Stimulated activated CD8-positive, alpha-beta memory T cell treated with anti-CD3 and anti-CD28 coated beads, Interleukin-2, amount 100 ng/mL, for 48 hours (primary cell): ENCODE measurements around the gene KLHL28.
"Not testable (repeated sequence)": the region's sequence is repeated elsewhere in the genome, so short reads cannot be mapped to it uniquely, and the experiment has no call there.

Experiments
- DNase-seq, 2 donors: peaks; one replicate each; pipeline ENCODE4 v3.0.0-alpha.2; 2020; ENCODE audit warnings: low read depth in 2 of 2

Gene KLHL28

DNA sequence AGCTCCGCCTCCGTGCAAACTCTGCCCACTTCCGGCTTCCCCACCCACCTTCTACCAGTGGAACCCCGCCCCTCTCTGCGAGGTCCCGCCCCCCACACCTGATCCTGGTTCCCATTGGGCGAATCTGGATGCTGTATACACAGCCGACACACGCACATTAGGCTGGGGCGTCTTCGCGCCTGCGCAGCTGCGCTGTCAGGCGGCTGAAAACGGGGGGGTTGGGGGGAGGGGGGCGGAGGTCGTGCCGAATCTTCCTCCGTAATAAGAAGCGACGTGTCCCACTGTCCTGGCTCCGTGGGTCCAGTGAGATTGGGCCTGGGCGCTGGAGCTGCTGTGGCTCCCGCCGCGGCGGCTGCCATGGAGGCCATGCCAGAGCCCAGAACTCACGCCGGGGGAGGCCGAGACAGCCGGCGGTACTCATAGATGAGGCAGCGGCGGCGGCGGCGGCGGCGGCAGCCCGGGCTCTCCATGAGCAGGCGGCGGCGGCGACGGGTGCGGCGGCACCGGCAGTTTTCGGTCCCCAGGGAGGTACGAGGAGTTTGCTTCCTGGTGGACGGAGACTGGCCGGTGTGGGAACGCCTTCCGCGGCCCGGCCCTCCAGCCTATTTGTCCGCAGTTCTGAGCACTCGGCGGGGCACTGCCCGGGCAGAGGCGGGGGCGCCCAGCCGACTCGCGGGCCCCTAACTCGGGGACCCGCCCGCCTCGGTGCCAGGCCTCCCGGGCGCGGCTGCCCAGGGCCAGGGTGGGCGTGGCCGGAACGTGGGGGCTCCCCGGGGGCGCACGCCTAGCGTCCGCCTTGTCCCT is 64.5 kb downstream of the KLHL28 start:
- peak; percentile 93 to 97 for DNase-seq

DNA sequence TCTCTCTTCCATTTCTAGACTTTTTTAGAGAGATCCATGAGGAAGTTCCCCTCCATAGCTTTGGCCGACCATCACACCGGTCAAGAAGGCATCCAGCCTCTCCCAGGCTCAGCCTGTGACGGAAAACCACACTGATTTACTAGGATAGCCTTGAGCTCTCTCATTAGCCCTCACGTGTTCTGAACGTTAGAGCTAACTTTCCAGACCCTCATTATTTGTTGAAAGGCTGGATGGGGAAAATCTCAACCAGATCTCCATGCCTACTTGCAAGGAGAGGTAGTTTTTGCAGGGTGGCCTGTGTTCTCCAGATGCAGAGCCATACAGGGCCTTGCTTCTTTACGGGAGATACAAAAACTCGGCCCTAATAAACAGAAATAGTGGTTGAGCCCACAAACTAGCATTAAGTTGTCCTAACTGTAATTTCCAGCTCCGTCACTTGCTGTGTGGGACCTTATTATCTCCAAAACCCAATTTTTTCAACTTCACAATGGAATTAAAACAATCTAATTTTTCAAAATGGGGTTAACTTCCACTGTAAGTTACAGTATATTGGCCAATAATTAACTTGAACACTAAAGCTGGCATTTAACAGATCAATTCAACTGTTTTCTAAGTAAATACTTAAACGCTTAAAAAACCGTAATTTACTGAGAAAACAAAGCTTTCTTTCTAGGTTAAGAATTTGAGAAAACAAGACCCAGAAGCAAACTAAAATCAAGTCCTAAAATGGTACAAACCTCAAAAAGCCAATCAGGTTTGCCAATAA is 65.3 kb downstream of the KLHL28 start:
- DNase-seq, result no peak

DNA sequence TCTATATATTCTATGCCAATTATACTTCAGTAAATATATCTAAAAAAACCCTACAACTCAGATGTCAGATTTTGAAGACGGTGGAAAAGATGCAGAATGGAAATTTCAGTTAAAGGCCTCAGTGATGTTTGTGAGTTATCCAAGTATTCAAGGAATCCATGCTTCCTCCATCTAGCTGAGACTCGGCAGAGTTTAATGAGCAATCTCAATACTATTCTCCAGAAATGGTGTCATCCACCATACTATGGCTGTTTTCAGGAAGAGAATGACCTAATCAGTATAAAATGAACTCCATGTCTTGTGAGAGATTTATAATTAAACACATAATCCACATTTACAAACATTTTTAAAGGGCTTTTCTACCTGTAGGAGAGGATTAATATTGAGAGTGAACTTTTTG is 66.0 kb downstream of the KLHL28 start:
- DNase-seq, result no peak

DNA sequence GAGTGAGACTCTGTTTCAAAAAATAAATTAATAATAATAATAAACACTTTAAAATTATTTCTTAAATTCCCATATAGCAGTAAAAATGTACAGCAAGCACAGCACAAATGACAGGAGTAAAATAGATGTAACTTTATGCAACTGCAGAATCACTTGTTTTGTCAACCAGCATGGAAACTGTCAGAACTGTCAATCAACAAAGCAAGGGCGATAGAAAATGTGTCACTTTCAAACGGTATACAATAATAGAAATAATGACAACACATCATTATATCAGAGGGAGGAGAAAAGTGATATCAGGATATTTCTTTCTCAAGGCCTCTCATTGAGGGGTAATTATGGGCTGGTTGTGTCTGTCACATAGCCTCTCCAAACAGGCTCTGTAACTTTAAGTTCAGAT is 68.2 kb downstream of the KLHL28 start:
- DNase-seq, result no peak

DNA sequence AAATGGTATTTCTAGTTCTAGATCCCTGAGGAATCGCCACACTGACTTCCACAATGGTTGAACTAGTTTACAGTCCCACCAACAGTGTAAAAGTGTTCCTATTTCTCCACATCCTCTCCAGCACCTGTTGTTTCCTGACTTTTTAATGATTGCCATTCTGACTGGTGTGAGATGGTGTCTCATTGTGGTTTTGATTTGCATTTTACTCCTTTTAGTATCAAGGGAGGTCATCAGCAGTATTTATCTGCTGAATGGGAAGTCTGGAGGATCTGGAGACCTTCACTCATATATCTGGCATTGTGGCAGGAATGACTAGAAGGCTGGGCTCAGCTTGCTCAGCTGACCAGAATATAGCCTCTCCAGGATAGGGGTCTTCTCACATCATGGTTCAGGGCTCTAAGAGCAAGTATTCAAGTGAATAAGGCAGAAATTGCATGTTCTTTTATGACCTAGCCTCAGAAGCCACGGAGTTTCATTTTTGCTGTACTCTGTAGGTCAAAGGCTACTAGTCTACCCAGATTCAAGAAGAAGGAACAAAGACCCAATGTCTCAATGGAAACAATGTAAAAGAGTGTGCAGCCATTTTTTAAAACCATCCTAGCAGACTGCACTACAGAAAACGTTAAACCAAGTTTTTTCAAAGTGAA is 69.9 kb downstream of the KLHL28 start:
- DNase-seq, result not testable (repeated sequence)

DNA sequence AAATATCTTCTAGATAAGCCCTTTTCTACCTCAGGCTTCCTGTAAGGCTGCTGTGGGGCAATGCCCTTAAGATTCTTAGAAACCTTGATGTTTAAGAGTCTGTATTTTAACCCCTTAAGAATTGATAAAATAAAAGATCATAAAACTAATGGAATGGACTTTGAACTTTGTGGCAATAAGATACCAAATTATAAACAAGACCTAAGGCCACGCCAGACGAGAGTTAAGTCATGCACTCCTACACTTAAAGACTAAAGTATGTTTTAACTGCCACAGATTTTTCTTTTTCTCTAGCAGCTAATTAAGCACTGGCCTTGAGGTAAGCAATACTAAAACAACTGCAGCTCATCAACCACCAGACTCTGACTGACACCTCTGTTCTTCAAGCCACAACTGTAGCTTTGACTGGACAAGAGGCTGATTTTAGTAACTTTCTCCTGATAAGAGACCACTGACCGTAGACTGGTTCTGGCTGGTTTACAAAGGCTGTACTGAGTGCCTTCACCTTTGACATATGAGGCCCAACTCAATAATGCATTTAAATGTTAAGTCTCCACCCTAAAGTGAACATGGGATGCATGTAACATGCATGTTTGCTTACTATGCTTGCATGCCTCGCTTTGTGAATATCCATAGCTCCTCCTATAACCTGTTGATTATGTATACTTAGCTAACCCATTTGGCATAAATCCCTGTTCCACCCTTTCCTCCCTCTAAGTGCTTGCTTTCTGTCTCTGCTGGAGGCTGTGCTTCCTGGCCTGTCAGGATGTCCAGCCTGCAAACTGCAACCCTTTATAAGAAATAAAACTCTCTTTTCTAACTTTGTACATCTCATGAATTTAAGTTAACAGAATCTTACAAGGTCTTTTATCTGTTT is 71.9 kb downstream of the KLHL28 start:
- no peak for DNase-seq

DNA sequence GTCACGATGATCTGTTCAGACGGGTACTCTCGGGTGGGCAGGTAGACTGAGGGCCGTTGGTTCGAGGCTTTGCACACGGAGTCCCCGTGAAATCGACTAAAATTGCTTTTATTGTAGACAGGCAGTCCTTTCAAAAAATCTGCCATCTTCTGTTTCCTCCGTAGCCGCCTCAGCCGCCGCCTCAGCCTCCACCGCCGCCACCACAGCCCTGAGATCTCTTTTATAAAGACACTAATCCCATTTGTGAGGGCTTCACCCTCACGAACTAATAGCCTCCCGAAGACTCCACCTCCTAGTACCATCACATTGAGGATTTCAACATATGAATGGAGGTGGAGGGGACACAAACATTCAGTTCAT is 74.2 kb downstream of the KLHL28 start:
- DNase-seq, result no peak

DNA sequence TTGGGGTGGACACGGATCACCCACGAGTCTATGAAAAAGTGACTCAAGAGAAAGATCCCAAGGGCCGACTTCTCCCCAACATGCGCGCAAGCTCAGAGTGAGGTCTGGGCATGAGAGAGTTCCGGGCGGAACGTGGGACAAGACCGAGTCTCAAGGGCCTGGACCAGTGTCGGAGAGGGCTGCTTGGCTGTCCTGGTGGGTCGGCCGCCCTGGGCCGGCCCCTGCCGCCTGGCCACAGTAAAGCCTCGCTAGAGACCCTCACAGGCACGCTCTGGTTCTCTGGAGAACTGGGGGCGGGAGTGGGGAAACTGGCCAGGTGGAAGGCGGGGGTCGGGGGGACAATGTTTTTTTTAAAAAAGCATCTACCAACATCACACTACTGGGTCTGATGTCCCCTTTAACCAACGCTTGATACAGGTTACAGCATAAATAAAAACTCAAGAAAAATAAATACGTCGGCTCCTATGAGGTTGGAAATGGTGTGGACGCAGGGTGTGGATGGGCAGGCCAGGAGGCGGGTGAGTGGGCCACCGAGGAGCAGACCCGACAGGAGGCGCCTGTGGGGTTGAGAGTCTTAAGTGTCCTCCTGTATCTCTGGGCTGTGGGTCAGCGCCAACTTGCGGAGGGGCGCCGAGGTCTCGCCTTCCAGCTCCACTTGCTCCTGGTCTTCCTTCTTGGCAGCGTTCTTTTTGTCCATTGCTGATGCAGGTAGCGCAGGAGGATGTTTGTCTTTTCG is 74.7 kb downstream of the KLHL28 start:
- DNase-seq, result no peak

DNA sequence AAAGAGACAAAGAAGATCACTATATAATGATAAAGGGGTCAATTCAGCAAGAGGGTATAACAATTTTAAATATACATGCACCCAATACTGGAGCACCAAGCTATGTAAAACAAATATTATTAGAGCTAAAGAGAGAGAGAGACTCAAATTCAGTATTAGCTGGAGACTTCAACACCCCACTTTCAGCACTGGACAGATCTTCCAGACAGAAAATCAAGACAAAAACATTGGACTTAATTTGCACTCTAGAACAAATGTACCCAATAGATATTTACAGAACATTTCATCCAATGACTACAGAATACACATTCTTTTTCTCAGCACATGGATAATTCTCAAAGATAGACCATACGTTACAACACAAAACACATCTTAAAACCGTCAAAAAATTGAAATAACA is 81.0 kb downstream of the KLHL28 start:
- no peak for DNase-seq
